ENCODE measurements around the gene ZDHHC16.
"Not testable (repeated sequence)": the region's sequence is repeated elsewhere in the genome, so short reads cannot be mapped to it uniquely, and the experiment has no call there.

The ZDHHC16 gene

GRCh38 chr10:97434557-97434956 is 11.4 kb upstream of the ZDHHC16 start:
- no peak for DNase-seq

DNA sequence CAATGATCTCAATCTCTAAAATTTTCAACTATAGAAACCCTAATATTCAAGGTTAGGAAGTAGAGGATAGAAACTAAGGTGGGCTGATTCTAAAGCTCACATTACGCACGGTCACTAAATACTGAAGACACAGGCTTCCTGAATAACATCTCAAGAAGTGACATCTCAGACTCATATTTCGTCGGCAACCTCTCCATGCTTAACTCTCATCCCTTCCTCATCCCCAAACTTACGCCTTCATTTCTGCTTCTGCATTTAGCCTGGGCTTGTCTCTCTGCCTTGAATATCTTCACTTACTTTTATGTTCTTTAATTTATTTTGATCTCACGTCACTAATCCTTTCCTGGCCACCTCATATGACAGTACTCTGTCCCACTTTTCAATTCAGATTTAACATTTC is 10.8 kb upstream of the ZDHHC16 start:
- no peak for DNase-seq

DNA sequence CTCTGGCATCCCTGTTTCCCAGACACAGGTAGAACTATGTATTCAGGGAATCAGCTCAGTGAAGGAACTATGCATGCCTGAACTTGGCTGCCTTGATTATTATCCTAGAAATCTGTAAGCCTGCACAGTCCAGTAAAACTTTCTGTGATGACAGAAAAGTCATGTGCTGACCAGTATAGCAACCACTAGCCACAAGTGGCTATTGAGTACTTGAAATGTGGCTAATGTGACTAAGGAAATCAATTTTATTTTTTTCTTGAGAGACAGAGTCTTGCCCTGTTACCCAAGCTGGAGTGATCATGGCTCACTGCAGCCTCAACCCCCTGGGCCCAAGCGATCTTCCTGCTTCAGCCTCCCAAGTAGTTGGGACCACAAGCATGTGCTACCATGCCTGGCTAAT is 3.7 kb upstream of the ZDHHC16 start:
- DNase-seq: no peak

DNA sequence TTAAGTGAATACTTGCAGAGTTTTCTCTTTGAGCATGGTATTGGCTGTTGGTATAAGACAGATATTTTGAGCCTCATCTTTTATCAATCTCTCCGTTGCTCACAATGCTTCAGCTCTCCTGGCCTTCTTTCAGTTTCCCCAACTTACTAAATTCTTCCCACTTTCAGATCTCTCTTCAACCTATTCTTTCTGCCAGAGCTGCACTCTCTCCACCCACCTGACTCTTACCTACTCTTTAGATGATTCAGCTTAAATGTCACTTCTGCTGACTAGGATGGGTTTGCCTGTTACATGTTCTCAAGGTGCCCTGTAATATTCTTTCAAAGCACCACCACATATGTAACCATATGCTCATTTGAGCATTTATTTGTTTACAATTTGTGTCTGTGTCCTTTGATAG is 1.8 kb upstream of the ZDHHC16 start:
- no peak for DNase-seq

- peak in 1 of 5 experiments; percentile 38 for DNase-seq
Observed at GRCh38 chr10:97445357-97445721, 636 bp upstream of the ZDHHC16 start.

- no peak for DNase-seq
Observed at GRCh38 chr10:97450828-97451227, 4.9 kb downstream of the ZDHHC16 start.

GRCh38 chr10:97451605-97452004 is 5.6 kb downstream of the ZDHHC16 start:
- DNase-seq: no peak

DNA sequence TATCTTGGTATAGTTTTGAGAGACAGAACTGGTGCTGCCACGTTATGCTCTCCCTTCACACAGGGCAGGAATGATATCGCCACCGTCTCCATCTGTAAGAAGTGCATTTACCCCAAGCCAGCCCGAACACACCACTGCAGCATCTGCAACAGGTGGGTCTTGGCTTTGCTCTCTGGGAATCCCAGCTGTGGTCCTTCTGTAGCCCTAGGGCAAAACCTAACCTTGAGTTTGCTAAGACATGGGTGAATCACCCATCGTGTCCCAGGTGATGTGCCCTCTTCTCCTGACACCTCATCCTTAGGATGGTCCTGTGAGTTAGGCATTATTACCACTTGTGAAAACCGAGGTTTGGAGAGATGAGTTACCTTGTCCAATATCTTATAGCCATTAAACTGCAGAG is 6.4 kb downstream of the ZDHHC16 start:
- no peak for DNase-seq

DNA sequence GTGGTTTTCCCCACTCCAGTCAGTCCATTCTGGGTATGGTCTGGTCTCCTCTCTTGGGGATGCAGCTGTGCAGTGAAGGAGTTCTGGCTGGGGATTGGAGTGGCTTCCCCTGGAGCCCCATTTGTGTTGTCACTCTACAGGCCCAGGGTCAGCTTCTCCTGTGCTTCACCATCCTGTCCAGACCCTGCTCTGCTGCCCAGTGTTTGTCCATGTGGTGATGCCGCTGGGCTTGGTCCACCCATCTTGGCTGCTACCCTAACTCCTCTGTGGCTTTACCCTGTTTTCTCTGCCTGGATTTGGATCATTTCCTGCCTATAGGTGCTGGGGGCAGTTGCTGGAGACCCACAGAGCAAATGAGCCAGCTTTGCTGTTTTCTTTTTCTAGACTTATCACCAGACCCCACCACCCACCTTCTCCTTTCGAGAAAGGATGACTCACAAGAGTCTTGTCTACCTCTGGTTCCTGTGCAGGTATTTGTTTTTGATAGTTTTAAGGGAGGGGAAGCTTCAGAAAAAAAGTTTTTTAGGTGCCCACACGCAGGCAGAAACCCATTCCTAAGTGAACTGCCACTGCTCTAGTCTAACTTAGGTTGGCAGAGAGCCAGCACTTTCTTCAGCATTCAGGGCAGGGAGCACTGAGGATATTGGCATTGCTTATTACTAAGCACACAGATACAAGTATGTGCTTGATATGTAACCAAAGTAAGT is 8.5 kb downstream of the ZDHHC16 start:
- DNase-seq: no peak

DNA sequence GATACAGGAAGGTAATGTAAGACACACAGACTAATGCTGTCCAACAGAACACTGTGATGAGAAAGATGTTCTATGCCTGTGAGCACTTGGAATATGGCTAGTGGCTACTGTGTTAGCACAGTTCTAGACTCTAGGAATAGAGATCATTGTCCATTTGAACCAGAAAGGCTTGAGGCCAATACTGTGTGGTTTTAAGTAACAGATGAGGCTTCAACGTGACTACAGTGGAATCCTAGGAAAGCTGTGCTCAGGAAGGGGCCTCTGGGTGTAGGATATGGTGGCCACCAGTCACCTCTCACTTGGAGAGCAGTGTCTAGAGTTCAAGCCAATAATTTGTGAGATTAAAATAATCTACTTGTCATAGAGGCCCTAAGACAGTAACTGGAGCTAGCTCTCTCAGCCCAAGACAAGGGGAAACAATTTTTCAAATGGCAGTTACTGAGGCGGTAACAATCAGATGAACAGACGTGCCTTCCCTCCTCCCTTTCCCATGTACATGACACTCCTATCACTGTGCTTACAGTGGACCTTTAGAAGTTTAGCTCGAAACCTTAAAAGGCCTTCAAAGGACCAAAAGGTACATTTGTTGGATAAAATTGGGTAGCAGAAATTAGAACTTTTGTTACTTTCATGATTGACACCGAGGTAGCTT is 10.2 kb downstream of the ZDHHC16 start:
- DNase-seq: no peak

DNA sequence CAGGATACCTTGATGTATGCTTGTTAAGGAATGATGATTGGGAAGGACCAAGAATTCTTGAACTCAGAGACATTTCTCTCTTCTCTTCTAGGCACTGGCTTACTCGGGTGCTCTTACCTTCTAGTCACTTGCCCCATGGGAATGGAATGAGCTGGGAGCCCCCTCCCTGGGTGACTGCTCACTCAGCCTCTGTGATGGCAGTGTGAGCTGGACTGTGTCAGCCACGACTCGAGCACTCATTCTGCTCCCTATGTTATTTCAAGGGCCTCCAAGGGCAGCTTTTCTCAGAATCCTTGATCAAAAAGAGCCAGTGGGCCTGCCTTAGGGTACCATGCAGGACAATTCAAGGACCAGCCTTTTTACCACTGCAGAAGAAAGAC is 10.7 kb downstream of the ZDHHC16 start:
- no peak for DNase-seq

- DNase-seq: no peak
Observed at GRCh38 chr10:97459111-97459510, 13.1 kb downstream of the ZDHHC16 start.

DNA sequence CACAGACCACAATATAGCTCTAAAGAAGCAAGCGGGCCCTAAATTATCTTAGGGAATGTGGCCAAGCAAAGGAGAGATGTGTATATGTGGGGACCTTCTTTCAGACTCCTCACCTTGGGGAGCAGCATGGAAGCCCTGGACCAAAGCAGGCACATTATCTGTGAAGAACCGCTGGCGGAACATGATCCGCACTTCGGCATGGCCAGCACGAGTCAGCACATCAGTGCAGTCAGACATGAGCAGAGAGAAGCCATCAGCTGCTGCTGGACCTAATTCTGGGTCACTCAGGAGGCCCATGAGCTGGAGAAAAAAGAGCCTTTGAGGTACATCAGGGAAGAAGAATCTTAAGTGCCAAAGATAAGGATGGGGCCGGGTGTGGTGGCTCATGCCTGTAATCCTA is 14.0 kb downstream of the ZDHHC16 start:
- no peak for DNase-seq

GRCh38 chr10:97462309-97462708 is 16.3 kb downstream of the ZDHHC16 start:
- no peak for DNase-seq

DNA sequence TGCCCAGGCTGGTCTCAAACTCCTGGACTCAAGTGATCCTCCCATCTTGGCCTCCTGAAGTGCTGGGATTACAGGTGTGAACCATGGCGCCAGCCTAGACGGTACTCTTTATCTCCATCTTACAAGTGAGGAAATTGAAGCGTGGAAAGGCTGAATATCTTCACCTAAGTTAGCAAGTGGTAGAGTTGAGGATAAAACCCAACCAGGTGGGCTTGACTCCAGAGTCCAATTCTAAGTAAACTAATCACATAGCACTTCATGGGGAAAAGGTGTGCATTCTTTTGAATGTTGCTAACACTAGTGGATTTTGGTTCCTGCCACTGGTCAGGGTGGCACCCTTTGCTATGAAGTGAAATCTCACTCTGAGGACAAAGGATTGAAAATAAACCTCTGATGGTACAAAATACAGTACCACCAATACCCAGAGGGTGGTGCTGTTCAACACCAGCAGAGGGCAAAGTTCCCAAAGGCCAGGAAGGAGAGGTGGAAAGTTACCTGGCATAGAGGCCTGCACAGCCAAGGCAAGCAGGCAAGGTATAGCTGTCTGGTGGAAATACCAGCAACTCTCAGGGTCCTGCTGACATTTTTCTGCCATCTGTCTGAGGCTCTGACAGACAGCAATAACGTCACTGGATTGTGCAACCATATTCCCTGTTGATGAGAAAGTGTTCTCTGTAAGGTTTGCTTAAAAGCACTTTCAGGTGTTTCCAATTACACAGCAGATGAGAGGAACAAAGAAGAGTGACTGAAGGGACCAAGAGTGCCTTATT is 17.6 kb downstream of the ZDHHC16 start:
- peak in 2 of 5 experiments; percentile 10 to 38 for DNase-seq

DNA sequence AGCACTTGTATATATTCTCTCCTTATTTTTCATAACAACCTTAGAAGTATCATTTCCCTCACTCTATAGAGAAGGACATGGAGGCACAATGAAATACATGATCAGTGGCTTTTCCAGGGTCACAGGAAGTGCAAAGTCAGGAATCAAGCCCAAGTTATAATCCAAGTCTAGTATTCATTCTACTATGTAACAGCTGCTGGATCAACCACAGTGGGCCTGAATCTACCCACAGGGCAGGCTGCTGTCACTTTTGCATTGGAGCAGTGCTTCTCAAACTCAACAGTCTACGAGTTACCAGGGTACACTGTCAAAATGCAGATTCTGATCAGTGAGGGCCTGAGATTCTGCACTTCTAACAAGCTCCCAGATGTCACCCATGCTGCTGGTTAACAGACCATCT is 18.3 kb downstream of the ZDHHC16 start:
- no peak for DNase-seq

- DNase-seq: no peak
Observed at GRCh38 chr10:97465982-97466381, 20.0 kb downstream of the ZDHHC16 start.

- no peak for DNase-seq
Observed at GRCh38 chr10:97466755-97467154, 20.8 kb downstream of the ZDHHC16 start.

- DNase-seq: peak in 1 of 5 experiments; percentile 15
Observed at GRCh38 chr10:97468162-97468561, 22.2 kb downstream of the ZDHHC16 start.

- not testable (repeated sequence) for DNase-seq
Observed at GRCh38 chr10:97468781-97469180, 22.8 kb downstream of the ZDHHC16 start.

DNA sequence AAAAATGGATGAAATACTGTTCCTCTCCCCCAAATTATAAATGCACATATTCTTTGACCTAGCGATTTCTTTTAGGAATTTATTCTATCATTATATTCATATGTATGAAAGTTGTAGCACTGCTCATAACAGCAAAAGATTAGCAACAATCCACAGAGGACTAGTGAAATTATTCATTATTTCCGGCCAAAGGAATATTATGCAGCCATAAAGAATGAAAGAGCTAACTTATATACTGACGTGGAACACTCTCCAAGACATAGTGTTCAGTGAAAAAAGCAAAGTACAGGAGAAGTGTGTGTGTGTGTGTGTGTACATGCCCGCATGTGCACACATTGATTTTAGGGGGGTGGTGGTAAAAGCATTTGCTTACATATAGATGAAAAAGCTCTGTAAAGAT is 28.9 kb downstream of the ZDHHC16 start:
- DNase-seq: no peak

GRCh38 chr10:97475936-97476594 is 30.1 kb downstream of the ZDHHC16 start:
- no peak for DNase-seq

- DNase-seq: not testable (repeated sequence)
Observed at GRCh38 chr10:97479410-97479809, 33.4 kb downstream of the ZDHHC16 start.
